ENCODE measurements around the gene VAX1.
"Not testable (repeated sequence)": the region's sequence is repeated elsewhere in the genome, so short reads cannot be mapped to it uniquely, and the experiment has no call there.

VAX1 gene

GRCh38 chr10:117137911-117138642 lies at the start of gene VAX1:
VAX1 (minus strand) TSS chr10:117138270; CDS start chr10:117138056, 214 bp downstream.
- DNase-seq = no peak

GRCh38 chr10:117186832-117187615 lies 49.0 kb upstream of the VAX1 start:
- DNase-seq = no peak

- DNase-seq = not testable (repeated sequence)
Observed at GRCh38 chr10:117185817-117186216, 47.7 kb upstream of the VAX1 start.

GRCh38 chr10:117184821-117185220 lies 46.8 kb upstream of the VAX1 start:
- DNase-seq = no peak

- DNase-seq = no peak
Observed at GRCh38 chr10:117184296-117184695, 46.2 kb upstream of the VAX1 start.

GRCh38 chr10:117178190-117178589 lies 40.1 kb upstream of the VAX1 start:
- DNase-seq = no peak

- peak in 1 of 2 experiments; percentile 34 for DNase-seq
Observed at GRCh38 chr10:117175901-117176534, 37.9 kb upstream of the VAX1 start.

- no peak for DNase-seq
Observed at GRCh38 chr10:117175215-117175900, 37.3 kb upstream of the VAX1 start.

- DNase-seq = peak in 1 of 2 experiments; percentile 65
Observed at GRCh38 chr10:117174439-117175214, 36.6 kb upstream of the VAX1 start.

- DNase-seq = no peak
Observed at GRCh38 chr10:117170244-117170643, 32.2 kb upstream of the VAX1 start.

GRCh38 chr10:117169480-117169879 lies 31.4 kb upstream of the VAX1 start:
- no peak for DNase-seq

GRCh38 chr10:117168729-117169128 lies 30.7 kb upstream of the VAX1 start:
- DNase-seq = no peak

- no peak for DNase-seq
Observed at GRCh38 chr10:117167789-117168674, 30.0 kb upstream of the VAX1 start.

GRCh38 chr10:117167346-117167788 lies 29.3 kb upstream of the VAX1 start:
- no peak for DNase-seq

GRCh38 chr10:117166418-117167345 lies 28.6 kb upstream of the VAX1 start:
- no peak for DNase-seq

- no peak for DNase-seq
Observed at GRCh38 chr10:117165538-117166417, 27.7 kb upstream of the VAX1 start.

GRCh38 chr10:117164592-117165537 lies 26.8 kb upstream of the VAX1 start:
- no peak for DNase-seq
